Thymus (tissue), 11 donors: ENCODE data around the gene RIIAD1. TPM values are rescaled to one million over a fixed set of nuclear protein-coding genes. Genes with fewer than 3 reads are reported as not detected.

ENCODE experiments used
- DNase-seq, 9 donors: peaks; one replicate each; pipeline ENCODE4 v3.0.0-alpha.2; 2013; ENCODE audit warnings: low spot score in 9 of 9, low read depth in 6 of 9, missing footprints in 1 of 9
- H3K27ac ChIP-seq, 2 donors: one replicate each; pipeline ENCODE4 v1.5.1; 2013; ENCODE audit warnings: control low read depth in 1 of 2, low read depth in 1 of 2, low read length in 1 of 2, mild to moderate bottlenecking in 1 of 2, moderate library complexity in 1 of 2
- H3K27me3 ChIP-seq, 2 donors: one replicate each; pipeline ENCODE4 v1.5.1; 2013; ENCODE audit warnings: low read length in 1 of 2; ENCODE audit not compliant: control insufficient read depth in 2 of 2, insufficient read depth in 1 of 2
- H3K36me3 ChIP-seq, 2 donors: one replicate each; pipeline ENCODE4 v1.5.1; 2013; ENCODE audit warnings: low read length in 1 of 2, mild to moderate bottlenecking in 1 of 2, moderate library complexity in 1 of 2; ENCODE audit not compliant: control insufficient read depth in 2 of 2, insufficient read depth in 2 of 2
- H3K4me1 ChIP-seq, 2 donors: one replicate each; pipeline ENCODE4 v1.5.1; 2013; ENCODE audit warnings: low read length in 2 of 2; ENCODE audit not compliant: control insufficient read depth in 2 of 2, insufficient read depth in 2 of 2
- H3K4me3 ChIP-seq, 2 donors: one replicate each; pipeline ENCODE4 v1.5.1; 2013; ENCODE audit warnings: low read length in 2 of 2, control low read depth in 1 of 2, mild to moderate bottlenecking in 1 of 2
- H3K9me3 ChIP-seq, 2 donors: one replicate each; pipeline ENCODE4 v1.5.1; 2013; ENCODE audit warnings: low read length in 1 of 2, mild to moderate bottlenecking in 1 of 2; ENCODE audit not compliant: control insufficient read depth in 2 of 2, insufficient read depth in 1 of 2
- WGBS: extraction: QIAGEN DNeasy Blood & Tissue Kit; methylation state at CpG from one replicate; pipeline ENCODE4 v1.1.7; 2013; 5-methylcytosine and 5-hydroxymethylcytosine counted together
- polyA plus RNA-seq: library from polyadenylated mRNA; stranded (reverse); fragments of 200-250 nt; gene quantifications from one replicate; pipeline ENCODE4 v1.2.3, GENCODE V29; 2013
- total RNA-seq: library from RNA; stranded (reverse); fragments of 120-200 nt; gene quantifications from one replicate; pipeline ENCODE4 v1.2.4, GENCODE V29; 2013
- donor health status: healthy.

Gene RIIAD1
- total and polyA plus RNA-seq, 2 donors, result 0.21 TPM; not detected in 1

GRCh38 chr1:151714820-151715725 lies 6.2 kb upstream of the RIIAD1 start:
- Histone ChIP-seq H3K4me3 (no peak overlapping the region), H3K36me3 (no peaks in the 10 kb centered on the region), H3K27me3 (peaks cover 16 to 86% of the 10 kb centered on the region in 2 donors), H3K4me1 (peaks cover 0 to 11% of the 10 kb centered on the region in 2 donors), H3K27ac (no peak overlapping the region), H3K9me3 (peaks cover 0 to 6% of the 10 kb centered on the region in 2 donors)
- WGBS, result 80% methylated on average over 10 of the region's 10 CpGs
- DNase-seq, result no peak

- H3K36me3 ChIP-seq, result no peaks in the 10 kb centered on the region
- peaks cover 16 to 94% of the 10 kb centered on the region in 2 donors for H3K27me3 ChIP-seq
- no peak overlapping the region for H3K27ac ChIP-seq
- H3K4me1 ChIP-seq, result peaks cover 0 to 15% of the 10 kb centered on the region in 2 donors
- H3K9me3 ChIP-seq, result peaks cover 0 to 6% of the 10 kb centered on the region in 2 donors
- DNase-seq, result no peak
- 50% methylated on average over 17 of the region's 17 CpGs for WGBS
- no peak overlapping the region for H3K4me3 ChIP-seq
Observed at GRCh38 chr1:151715726-151716404, 5.5 kb upstream of the RIIAD1 start.

GRCh38 chr1:151716405-151716762 lies 4.9 kb upstream of the RIIAD1 start:
- H3K9me3 ChIP-seq, result peaks cover 0 to 6% of the 10 kb centered on the region in 2 donors
- no peak overlapping the region for H3K4me3 ChIP-seq
- WGBS, result 8% methylated on average over 11 of the region's 11 CpGs
- DNase-seq, result no peak
- peaks cover 0 to 19% of the 10 kb centered on the region in 2 donors for H3K4me1 ChIP-seq
- no peak overlapping the region for H3K27ac ChIP-seq
- no peaks in the 10 kb centered on the region for H3K36me3 ChIP-seq
- peaks cover 16 to 94% of the 10 kb centered on the region in 2 donors for H3K27me3 ChIP-seq

DNA sequence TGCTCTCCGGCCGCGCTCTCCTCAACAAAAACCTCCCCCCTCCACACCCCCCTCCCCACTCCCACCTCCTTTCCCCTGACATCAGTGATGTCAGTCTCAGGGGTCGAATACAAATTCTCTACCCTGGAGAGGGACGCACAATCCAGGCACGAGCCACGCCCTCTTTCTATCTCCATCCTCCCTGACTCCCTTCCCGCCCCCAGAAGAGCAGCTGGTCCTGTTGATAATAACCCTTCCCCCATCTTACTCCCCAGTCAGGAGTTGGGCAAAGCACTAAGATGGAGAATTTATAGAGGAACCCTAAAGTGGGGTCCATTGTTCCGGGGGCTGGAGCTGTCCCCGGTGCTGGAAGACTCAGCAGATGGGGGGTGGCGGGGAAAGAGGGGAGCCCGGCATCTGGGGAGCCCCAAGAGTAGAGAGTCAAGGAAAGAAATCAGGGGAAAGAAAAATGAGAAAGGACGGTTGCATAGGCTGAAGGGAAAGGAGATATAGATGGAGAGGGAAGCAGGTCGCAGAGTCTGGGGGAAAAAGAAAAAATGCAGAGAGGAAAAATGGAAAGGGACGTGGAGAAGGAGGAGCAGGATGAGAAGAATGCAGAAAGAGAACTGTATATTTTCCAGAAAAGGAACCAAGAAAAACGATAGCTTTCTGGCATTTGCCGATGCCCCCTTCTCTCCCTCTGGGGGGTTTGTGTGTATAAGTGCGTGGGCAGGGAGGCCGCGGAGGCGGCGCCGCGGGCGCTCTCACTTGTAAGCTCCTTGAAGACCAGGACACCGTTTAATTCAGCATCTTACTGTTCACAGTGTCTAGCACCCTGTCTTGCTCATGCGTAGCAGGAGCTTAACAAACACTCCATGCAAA lies 4.3 kb upstream of the RIIAD1 start, which contains the start of gene CELF3:
Gene CELF3 (minus strand): TSS at position 33 of the 861 bp plus-strand sequence. CDS start 783 bp downstream, outside the sequence.
- WGBS, result 14% methylated on average over 27 of the region's 27 CpGs
- peaks cover 19 to 94% of the 10 kb centered on the region in 2 donors for H3K27me3 ChIP-seq
- peaks cover 0 to 6% of the 10 kb centered on the region in 2 donors for H3K9me3 ChIP-seq

GRCh38 chr1:151718011-151718431 lies 3.3 kb upstream of the RIIAD1 start:
- Histone ChIP-seq H3K36me3 (no peaks in the 10 kb centered on the region), H3K27me3 (peaks cover 26 to 97% of the 10 kb centered on the region in 2 donors), H3K9me3 (peaks cover 0 to 6% of the 10 kb centered on the region in 2 donors), H3K27ac (no peak overlapping the region), H3K4me1 (peaks cover 3 to 25% of the 10 kb centered on the region in 2 donors), H3K4me3 (no peak overlapping the region)
- 63% methylated on average over 4 of the region's 4 CpGs for WGBS
- no peak for DNase-seq

More for the DNA sequence above, 4.3 kb upstream of the RIIAD1 start, which contains the start of gene CELF3:
- H3K4me1 ChIP-seq, result peaks cover 3 to 25% of the 10 kb centered on the region in 2 donors
- peak in 2 of 9 donors; percentile 38 to 56 for DNase-seq
- H3K4me3 ChIP-seq, result no peak within 1 kb of the TSS
- H3K27ac ChIP-seq, result no peak within 1 kb of the TSS
- no peaks in the 10 kb centered on the region for H3K36me3 ChIP-seq

GRCh38 chr1:151718666-151719065 lies 2.7 kb upstream of the RIIAD1 start:
- peaks cover 3 to 25% of the 10 kb centered on the region in 2 donors for H3K4me1 ChIP-seq
- peaks cover 0 to 6% of the 10 kb centered on the region in 2 donors for H3K9me3 ChIP-seq
- no peak for DNase-seq
- H3K27me3 ChIP-seq, result peaks cover 26 to 99% of the 10 kb centered on the region in 2 donors
- 84% methylated on average over 4 of the region's 4 CpGs for WGBS
- no peaks in the 10 kb centered on the region for H3K36me3 ChIP-seq
- no peak overlapping the region for H3K4me3 ChIP-seq
- no peak overlapping the region for H3K27ac ChIP-seq

- no peak overlapping the region for H3K27ac ChIP-seq
- H3K27me3 ChIP-seq, result peaks cover 29 to 93% of the 10 kb centered on the region in 2 donors
- WGBS, result 15% methylated on average over 1 of the region's 1 CpG
- peaks cover 3 to 25% of the 10 kb centered on the region in 2 donors for H3K4me1 ChIP-seq
- H3K36me3 ChIP-seq, result no peaks in the 10 kb centered on the region
- no peak for DNase-seq
- no peak overlapping the region for H3K4me3 ChIP-seq
- H3K9me3 ChIP-seq, result peaks cover 0 to 6% of the 10 kb centered on the region in 2 donors
Observed at GRCh38 chr1:151720125-151720524, 1.2 kb upstream of the RIIAD1 start.

DNA sequence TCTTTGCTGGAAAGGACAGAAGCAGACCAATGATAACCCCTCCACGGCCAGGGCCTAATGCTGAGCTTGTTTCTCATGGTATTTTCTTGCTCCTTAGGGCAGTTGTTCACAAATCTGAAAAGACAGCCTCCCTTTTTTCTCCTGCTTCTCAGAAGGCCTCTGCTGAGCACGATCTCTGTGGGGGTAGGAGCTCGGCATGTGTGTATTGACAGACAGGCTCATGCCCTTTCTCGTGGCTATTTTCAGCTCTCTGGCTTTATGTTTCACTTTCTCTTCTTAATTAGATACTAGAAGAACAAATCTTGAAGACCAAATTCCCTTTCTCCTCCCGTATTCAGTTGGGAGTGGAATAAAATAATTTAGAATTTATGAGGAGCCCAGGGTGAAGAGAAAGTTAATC lies 768 bp upstream of the RIIAD1 start:
- DNase-seq, result no peak
- 11% methylated on average over 5 of the region's 5 CpGs for WGBS
- Histone ChIP-seq H3K9me3 (peaks cover 0 to 6% of the 10 kb centered on the region in 2 donors), H3K36me3 (no peaks in the 10 kb centered on the region), H3K4me1 (peaks cover 3 to 25% of the 10 kb centered on the region in 2 donors), H3K4me3 (no peak overlapping the region), H3K27me3 (peaks cover 32 to 90% of the 10 kb centered on the region in 2 donors), H3K27ac (no peak overlapping the region)
